ENCODE results near the gene ZNF740.

DNA sequence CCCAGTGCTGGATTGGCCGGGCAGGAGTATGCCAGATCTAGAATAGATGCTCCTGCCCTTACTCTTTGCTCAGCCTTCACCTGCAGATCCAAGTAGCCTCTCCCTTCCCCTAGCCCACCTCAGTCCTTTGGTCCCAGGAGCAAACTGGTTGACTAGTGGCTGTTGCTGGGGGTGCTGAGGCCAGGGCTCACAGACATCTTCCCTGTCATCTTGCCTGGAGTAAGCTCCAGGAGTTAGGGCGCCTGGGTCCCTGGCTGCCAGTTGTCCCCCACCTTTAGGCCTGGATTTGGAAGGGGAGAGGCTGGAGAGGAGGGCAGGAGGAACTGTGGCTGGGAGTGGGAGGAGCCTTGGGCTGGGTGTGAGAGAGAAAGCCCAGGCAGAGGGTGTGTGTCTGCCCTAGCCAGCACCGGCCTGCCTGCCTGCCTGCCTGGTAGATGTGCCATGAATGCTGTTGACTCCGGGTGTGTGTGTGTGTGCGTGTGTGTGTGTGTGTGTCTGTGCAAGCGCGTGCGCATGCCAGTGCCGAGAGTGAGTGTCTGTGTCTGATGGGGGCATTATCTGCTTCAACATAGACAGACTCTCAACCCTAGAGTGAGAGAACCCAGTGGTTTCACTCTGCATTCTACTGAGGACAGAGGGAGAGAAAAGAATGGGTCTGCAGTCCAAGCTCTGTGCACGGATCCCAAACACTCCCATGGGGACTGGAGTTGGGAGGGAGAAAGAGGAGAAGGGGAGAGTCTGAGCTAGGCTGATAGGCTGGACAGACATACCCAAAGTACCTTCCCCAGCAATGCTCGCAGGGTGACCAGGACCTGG is 52.3 kb downstream of the ZNF740 start:
- TF ChIP-seq, protein P1, sequence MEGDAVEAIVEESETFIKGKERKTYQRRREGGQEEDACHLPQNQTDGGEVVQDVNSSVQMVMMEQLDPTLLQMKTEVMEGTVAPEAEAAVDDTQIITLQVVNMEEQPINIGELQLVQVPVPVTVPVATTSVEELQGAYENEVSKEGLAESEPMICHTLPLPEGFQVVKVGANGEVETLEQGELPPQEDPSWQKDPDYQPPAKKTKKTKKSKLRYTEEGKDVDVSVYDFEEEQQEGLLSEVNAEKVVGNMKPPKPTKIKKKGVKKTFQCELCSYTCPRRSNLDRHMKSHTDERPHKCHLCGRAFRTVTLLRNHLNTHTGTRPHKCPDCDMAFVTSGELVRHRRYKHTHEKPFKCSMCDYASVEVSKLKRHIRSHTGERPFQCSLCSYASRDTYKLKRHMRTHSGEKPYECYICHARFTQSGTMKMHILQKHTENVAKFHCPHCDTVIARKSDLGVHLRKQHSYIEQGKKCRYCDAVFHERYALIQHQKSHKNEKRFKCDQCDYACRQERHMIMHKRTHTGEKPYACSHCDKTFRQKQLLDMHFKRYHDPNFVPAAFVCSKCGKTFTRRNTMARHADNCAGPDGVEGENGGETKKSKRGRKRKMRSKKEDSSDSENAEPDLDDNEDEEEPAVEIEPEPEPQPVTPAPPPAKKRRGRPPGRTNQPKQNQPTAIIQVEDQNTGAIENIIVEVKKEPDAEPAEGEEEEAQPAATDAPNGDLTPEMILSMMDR (IDR thresholded peaks at IDR 0.05): no peak
- no peak for TF ChIP-seq EZH2 (IDR thresholded peaks at IDR 0.05; ENCODE audit: borderline replicate concordance, insufficient read depth, low read depth, low read length, poor library complexity, severe bottlenecking)

Measured in B cell (primary cell).